Stomach smooth muscle (tissue), 2 donors: ENCODE results near the gene BCL11A.

Experiments
- H3K27ac ChIP-seq: one replicate; pipeline ENCODE4 v1.7.0; 2013; ENCODE audit warnings: mild to moderate bottlenecking, low read length, inconsistent platforms
- H3K27me3 ChIP-seq, 2 donors: one replicate each; pipeline ENCODE4 v1.7.0; 2013; ENCODE audit warnings: low read length in 2 of 2; ENCODE audit not compliant: insufficient read depth in 2 of 2, control insufficient read depth in 1 of 2
- H3K36me3 ChIP-seq, 2 donors: one replicate each; pipeline ENCODE4 v1.7.0; 2013; ENCODE audit warnings: low read length in 2 of 2; ENCODE audit not compliant: control insufficient read depth in 2 of 2, insufficient read depth in 2 of 2
- H3K4me1 ChIP-seq: one replicate; pipeline ENCODE4 v1.7.0; 2013; ENCODE audit warnings: low read length; ENCODE audit not compliant: control insufficient read depth, insufficient read depth
- H3K4me3 ChIP-seq, 2 donors: one replicate each; pipeline ENCODE4 v1.7.0; 2013; ENCODE audit warnings: low read length in 2 of 2
- H3K9ac ChIP-seq, 2 donors: one replicate each; pipeline ENCODE4 v1.7.0; 2013; ENCODE audit warnings: low read length in 2 of 2, mild to moderate bottlenecking in 1 of 2
- H3K9me3 ChIP-seq, 2 donors: one replicate each; pipeline ENCODE4 v1.7.0; 2013; ENCODE audit warnings: low read length in 2 of 2; ENCODE audit not compliant: control insufficient read depth in 2 of 2
- donor health status: healthy.
- donor health status: Pancreatic carcinoma.

Gene BCL11A

DNA sequence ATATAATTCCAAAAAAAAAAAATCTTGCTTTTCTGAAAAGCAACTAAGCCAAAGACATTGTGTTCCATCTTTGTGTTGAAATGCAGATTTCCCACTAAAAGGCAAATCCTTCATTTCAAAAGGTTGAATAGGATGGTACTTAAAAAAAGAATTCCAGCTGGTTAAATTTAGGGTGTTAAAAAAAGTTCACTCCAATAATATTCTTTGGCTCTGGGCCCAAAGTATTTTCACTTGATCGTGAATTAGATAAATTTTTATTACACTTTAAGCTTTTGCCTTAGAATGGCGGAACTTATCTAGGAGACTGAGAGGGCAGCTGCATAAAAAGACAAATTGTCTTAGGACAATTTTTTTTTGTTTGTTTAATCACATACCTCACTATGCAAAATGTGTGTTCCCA, 79.2 kb downstream of the BCL11A start:
- Histone ChIP-seq H3K9ac (no peak overlapping the region), H3K27ac (no peak overlapping the region), H3K4me1 (peaks cover 25% of the 10 kb centered on the region), H3K27me3 (no peaks in the 10 kb centered on the region), H3K9me3 (no peaks in the 10 kb centered on the region), H3K36me3 (peaks cover 0 to 3% of the 10 kb centered on the region in 2 donors), H3K4me3 (no peak overlapping the region)

GRCh38 chr2:60473546-60473945, 79.9 kb downstream of the BCL11A start:
- Histone ChIP-seq H3K27me3 (no peaks in the 10 kb centered on the region), H3K27ac (no peak overlapping the region), H3K9ac (no peak overlapping the region), H3K4me1 (peaks cover 18% of the 10 kb centered on the region), H3K4me3 (no peak overlapping the region), H3K36me3 (peaks cover 0 to 3% of the 10 kb centered on the region in 2 donors), H3K9me3 (no peaks in the 10 kb centered on the region)

DNA sequence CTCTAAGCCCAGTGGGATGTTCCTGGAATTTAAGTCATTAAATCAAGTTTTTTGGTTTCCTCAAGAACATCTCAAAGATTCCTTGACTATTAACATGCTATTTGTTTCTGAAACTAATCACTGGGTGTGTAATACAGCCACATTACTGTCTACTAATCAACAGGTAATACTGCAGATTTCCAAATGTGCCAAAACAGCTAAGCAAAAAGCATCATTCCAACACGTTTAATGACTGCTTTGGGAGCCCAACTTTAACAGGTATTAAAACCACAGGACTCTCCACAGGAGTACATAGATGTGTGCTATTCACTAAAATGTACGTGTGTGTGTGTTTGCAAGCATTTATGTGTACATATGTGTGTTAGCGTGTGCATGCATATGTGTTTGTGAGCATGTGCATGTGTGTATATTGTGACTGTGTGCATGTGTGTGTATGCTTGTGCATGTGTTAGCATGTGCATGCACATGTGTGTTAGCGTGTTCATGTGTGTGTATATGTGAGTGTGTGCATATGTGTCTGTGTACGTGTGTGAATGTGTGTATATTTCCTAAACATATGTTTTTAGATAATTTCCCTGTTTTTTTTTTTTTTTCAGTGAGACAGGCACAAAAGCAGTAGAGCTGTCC, 80.7 kb downstream of the BCL11A start:
- H3K27me3 ChIP-seq: no peaks in the 10 kb centered on the region
- H3K36me3 ChIP-seq: peaks cover 0 to 3% of the 10 kb centered on the region in 2 donors
- no peaks in the 10 kb centered on the region for H3K9me3 ChIP-seq
- no peak overlapping the region for H3K4me3 ChIP-seq
- H3K4me1 ChIP-seq: peaks cover 11% of the 10 kb centered on the region
- no peak overlapping the region for H3K27ac ChIP-seq
- H3K9ac ChIP-seq: no peak overlapping the region

DNA sequence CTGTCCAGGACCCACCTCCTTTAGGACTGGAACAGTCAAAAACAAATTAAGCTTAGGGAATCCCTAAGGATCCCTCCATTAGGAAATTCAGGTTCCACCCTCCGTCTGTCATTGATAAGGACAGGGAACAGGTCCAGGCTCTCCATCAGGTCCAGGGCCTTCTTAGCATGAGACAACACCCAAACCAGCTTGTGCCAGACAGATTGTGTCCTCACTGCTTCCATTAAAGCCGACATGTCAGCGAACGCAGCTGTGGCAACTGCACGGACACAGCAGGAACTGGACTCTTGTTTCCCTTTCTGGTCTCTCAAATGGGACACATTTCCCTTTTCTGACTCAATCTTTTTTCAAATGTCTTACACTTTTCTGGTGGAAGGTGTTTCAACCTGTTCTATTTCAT, 81.4 kb downstream of the BCL11A start:
- Histone ChIP-seq H3K36me3 (peaks cover 0 to 3% of the 10 kb centered on the region in 2 donors), H3K27me3 (no peaks in the 10 kb centered on the region), H3K9me3 (no peaks in the 10 kb centered on the region), H3K27ac (no peak overlapping the region), H3K4me1 (peaks cover 8% of the 10 kb centered on the region), H3K4me3 (no peak overlapping the region), H3K9ac (no peak overlapping the region)

GRCh38 chr2:60470340-60470739, 83.1 kb downstream of the BCL11A start:
- Histone ChIP-seq H3K9ac (no peak overlapping the region), H3K27ac (no peak overlapping the region), H3K4me1 (no peaks in the 10 kb centered on the region), H3K36me3 (peaks cover 0 to 3% of the 10 kb centered on the region in 2 donors), H3K9me3 (no peaks in the 10 kb centered on the region), H3K4me3 (no peak overlapping the region), H3K27me3 (no peaks in the 10 kb centered on the region)

DNA sequence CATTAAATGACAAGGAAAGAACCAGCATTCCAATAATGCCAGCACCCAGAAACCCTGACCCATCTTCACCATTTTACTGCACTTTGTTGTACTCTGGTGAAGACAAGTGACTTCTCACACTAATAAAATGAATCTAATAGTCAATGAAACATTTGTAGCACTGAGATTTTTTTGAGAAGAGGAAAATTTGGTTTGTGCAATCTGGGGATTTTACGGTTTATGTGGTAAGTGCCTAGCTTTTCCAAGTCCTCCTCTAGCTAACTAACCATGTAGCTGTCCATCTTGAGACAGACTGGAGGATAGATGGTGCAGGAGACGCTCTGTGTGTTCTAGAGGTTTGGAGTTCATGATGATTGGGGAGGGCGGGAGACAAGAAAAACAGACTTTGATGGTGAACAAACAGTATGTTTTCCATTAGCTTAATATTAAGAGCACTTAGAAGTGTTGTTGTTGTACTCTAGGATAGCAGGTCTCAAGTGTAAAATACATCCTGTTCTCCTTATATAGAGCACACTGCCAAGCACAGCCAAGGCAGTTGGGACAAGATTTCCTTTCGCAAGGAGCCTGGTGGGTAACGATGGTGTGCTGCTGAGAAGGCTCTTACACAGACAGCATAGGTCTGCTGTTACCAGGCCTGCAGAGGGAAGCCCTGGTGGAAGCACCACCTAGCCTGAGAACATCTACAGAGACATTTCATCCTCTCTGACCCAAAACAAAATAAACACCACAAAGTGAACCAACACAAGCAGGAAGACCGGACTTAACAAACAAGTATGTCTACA, 83.7 kb downstream of the BCL11A start:
- no peaks in the 10 kb centered on the region for H3K4me1 ChIP-seq
- H3K27ac ChIP-seq: no peak overlapping the region
- no peak overlapping the region for H3K4me3 ChIP-seq
- no peaks in the 10 kb centered on the region for H3K27me3 ChIP-seq
- H3K9ac ChIP-seq: no peak overlapping the region
- peaks cover 0 to 3% of the 10 kb centered on the region in 2 donors for H3K36me3 ChIP-seq
- H3K9me3 ChIP-seq: no peaks in the 10 kb centered on the region

GRCh38 chr2:60468382-60469085, 84.9 kb downstream of the BCL11A start:
- Histone ChIP-seq H3K9ac (no peak overlapping the region), H3K27me3 (no peaks in the 10 kb centered on the region), H3K4me1 (no peaks in the 10 kb centered on the region), H3K27ac (no peak overlapping the region), H3K4me3 (no peak overlapping the region), H3K9me3 (no peaks in the 10 kb centered on the region), H3K36me3 (peaks cover 0 to 3% of the 10 kb centered on the region in 2 donors)

DNA sequence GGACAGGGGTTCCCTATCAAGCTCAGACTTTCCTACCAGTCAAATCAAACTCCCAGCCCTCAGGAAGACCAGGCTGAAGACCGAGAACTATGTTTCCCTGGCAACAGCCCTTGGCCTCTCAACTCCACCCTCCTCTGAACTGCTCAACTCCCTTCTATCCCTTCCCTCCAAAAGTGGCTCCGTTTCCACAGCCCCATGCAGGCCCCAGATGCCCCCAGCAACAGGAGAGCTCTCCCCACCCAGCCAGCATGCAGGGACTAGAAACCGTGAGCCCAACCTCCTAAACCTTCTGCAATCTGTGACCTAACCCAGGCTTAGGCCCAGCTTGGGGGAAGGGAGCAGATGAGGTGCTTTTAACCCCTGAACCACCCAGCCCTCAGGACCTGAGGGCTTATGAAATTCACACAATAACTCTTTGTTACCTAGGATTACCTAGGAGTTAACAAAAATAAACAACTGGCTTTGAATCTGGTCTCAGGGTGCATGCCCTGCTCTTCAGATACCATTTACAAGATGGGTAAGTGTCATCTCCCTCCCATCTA, 87.2 kb downstream of the BCL11A start:
- Histone ChIP-seq H3K9ac (no peak overlapping the region), H3K4me1 (peaks cover 2% of the 10 kb centered on the region), H3K36me3 (no peaks in the 10 kb centered on the region), H3K27me3 (no peaks in the 10 kb centered on the region), H3K9me3 (no peaks in the 10 kb centered on the region), H3K27ac (peak overlapping the region; percentile 18), H3K4me3 (no peak overlapping the region)

DNA sequence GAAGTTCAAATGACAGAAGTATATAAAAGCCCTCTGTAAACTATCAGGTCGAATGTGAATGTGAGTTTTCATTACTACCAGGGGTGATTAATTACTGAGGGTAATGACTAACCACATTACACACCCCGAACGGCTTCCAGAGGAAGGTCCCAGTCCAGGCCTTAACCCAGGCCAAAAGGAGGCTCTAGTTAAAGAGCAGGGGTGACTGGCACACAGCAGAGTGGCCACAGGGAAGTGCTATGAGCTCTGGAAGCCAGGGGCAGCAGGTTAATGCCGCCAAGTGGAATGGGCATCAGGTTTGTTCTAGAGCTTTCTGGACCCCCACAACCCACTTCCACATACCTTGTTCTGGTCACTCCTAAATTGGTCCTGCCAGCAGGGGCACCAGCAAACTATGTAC, 87.7 kb downstream of the BCL11A start:
- Histone ChIP-seq H3K9ac (no peak overlapping the region), H3K27ac (peak overlapping the region; percentile 18), H3K27me3 (no peaks in the 10 kb centered on the region), H3K36me3 (no peaks in the 10 kb centered on the region), H3K4me3 (no peak overlapping the region), H3K9me3 (no peaks in the 10 kb centered on the region), H3K4me1 (peaks cover 2% of the 10 kb centered on the region)

DNA sequence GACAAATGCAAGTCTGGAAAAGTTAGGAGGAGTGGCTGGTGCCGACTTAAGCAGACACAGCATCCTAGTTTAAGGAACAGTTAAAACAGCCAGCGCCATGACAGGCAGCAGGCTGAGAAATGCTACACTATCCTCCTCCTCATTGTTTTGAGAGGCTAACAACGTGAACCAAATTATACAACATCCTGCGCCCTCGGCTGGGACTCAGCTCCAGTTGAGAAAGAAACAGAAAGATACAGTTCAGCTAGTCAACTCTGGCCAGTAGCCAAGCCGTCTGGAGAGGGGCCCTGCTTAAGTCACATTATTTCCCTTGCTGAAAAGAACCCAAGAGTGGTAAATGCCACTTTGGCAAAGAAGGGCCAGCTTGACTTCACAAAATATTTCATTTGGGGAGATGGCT, 90.2 kb downstream of the BCL11A start:
- Histone ChIP-seq H3K27ac (peak overlapping the region; percentile 38), H3K4me3 (peak overlapping the region in 1 of 2 donors; percentile 47)

More for the DNA sequence above, 90.2 kb downstream of the BCL11A start:
- no peaks in the 10 kb centered on the region for H3K27me3 ChIP-seq
- peaks cover 0 to 5% of the 10 kb centered on the region in 2 donors for H3K36me3 ChIP-seq
- H3K4me1 ChIP-seq: peaks cover 2% of the 10 kb centered on the region
- peak overlapping the region in 1 of 2 donors; percentile 22 for H3K9ac ChIP-seq
- H3K9me3 ChIP-seq: no peaks in the 10 kb centered on the region
